ENCODE results near the gene CASP6.

The CASP6 gene

GRCh38 chr4:109665783-109666485, 37.3 kb downstream of the CASP6 start:
- no peak for DNase-seq

DNA sequence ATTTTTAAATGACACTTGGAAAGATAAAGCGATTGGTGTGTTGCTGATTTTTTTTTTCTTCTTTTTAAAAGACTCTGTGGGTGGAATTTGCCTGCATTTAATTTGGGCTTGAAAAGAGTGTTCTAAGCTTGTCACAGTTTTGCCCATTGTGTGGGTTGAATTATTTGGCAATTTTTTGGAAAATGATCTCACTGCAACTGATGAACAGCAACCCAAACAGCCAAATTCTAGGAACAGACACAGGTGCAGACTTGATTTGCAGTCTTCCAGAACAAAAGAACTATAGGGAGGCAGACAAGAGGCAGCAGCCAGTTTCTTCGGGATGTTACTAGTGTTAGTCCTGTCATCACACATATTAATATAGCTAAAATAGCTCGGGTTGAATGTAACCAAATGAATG, 40.5 kb downstream of the CASP6 start:
- no peak for DNase-seq

- DNase-seq = no peak
Measured at GRCh38 chr4:109662116-109662515, 41.1 kb downstream of the CASP6 start.

DNA sequence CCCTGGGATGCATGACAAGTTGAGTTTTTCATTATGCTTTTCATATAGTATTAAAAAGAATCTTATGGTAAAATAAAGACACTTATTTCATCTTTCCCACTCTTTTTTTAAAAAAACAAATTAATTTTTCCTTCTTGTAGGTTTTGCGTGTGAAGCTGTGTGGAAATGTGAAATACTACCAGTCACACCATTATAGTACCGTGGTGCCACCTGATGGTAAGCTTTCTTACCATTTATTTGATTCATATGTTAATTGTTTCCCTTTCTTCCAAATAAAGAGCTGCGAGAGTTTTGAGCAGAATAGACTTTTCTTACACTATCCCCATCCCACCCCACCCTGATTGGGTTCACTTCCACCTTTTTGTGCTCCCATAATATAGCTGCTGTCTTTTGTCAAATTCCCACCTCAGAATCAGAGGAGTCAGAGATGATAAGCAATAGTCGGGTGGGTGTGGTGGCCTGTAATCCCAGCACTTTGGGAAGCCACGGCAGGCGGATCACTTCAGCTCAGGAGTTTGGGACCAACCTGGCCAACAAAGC, 44.3 kb downstream of the CASP6 start:
- no peak for DNase-seq

DNA sequence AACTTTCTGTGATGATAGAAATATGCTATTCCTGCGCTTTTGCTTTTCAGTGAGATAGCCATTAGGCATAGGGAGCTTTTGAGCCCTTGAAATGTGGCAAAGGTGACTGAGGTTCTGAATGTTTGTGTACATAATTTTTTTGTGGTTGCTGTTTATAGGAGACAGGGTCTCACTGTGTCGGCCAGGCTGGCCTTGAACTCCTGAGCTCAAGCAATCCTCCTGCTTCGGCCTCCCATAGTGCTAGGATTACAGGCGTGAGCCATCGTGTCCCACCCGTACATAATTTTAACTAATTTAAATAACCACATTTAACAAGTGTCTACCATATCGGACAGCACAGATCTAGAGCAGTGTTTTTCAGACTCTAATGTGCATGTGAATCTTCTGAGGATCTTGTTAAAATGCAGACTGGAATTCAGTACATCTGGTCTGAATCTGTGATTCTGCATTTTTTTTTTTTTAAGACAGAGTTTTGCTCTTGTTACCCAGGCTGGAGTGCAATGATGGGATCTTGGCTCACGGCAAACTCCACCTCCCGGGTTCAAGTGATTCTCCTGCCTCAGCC, 45.3 kb downstream of the CASP6 start:
- DNase-seq = no peak

GRCh38 chr4:109655396-109655795, 47.8 kb downstream of the CASP6 start:
- DNase-seq = no peak

DNA sequence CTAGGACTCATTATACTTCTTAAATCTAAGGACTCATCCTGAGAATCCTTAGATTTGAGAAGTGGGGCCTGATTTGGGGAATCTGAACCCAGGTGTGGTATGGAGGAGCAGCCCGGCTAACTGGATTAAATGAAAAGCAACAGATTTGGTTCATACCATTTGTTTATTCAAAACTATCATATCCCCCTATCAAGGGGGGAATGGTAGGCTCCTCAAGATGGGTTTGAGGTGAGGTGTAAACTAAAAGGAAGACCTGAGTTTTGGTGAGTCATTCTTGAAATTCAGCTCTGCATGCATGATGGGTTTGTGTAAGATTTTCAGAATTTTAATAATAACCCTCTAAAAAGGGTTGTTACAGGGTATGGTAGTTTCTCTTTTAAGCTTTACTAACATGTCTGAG, 53.4 kb downstream of the CASP6 start:
- no peak for DNase-seq

DNA sequence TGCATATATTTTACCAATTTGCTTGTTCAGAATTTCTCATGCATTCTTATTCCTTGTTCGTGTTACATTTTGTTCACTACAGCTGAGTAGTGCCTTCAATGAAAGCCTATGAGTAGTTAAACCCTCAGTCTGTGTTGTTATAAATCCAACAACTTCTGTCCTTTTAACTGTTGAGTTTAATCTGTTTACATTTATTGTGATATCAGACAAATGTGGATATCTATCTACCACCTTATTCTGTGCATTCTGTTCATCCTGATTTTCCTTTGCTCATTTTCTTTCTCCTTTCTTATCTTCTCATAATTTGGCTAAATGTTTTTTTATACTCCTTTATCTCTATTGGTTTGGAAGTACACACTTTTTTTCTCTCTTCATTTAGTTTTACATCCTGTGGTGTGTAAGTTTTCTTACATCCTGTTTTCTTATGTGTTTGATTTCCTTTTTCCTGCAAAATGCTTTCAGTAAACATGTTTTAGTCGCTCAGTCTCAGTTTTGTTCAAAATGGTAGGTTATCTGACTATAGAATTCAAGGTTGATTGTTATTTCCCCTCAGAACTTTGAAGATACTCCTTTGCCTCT, 54.2 kb downstream of the CASP6 start:
- no peak for DNase-seq

DNA sequence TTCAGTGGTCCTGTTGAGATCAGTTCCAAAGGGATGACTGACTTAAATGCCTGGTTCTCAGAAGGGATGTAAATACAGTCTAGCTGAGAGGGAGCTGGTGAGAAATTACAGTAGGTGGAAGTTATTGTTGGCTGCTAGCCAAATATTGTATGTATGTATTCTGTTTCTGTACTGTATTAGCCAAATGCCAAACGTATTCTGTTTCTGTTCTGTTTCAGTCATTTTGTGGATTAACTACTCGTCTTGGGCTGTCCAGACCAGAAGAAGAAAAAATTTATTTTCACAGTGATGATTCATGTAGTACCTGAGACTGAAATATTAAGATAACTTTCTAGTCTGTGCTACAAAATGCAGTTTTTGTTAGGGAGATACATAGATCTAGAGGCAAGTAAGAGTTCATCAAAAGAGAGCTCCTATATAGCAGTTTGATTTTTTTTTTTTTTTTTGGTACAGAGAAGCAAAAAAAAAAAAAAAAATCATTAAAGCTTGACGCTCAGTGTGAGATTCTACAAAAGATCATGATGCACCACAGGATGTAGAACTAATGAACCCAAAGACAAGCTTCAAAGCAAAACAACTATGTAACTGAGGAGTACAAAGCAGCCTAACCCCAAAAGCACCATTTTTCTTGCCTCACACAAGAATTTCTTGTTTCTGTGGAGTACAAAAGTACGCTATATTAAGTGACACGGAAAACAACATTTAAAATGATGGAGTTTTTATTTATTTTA, 54.8 kb downstream of the CASP6 start:
- DNase-seq = no peak

GRCh38 chr4:109645874-109646710, 57.2 kb downstream of the CASP6 start:
- no peak for DNase-seq

GRCh38 chr4:109640644-109641043, 62.6 kb downstream of the CASP6 start:
- DNase-seq = no peak

Data from right hindlimb (tissue), 1 donor.